ENCODE data around the gene C1QC.
"Not testable (repeated sequence)": the region's sequence is repeated elsewhere in the genome, so short reads cannot be mapped to it uniquely, and the experiment has no call there.

The C1QC gene

GRCh38 chr1:22650089-22650693 lies 6.8 kb downstream of the C1QC start:
- no peak for DNase-seq (ENCODE audit: low read depth)

DNA sequence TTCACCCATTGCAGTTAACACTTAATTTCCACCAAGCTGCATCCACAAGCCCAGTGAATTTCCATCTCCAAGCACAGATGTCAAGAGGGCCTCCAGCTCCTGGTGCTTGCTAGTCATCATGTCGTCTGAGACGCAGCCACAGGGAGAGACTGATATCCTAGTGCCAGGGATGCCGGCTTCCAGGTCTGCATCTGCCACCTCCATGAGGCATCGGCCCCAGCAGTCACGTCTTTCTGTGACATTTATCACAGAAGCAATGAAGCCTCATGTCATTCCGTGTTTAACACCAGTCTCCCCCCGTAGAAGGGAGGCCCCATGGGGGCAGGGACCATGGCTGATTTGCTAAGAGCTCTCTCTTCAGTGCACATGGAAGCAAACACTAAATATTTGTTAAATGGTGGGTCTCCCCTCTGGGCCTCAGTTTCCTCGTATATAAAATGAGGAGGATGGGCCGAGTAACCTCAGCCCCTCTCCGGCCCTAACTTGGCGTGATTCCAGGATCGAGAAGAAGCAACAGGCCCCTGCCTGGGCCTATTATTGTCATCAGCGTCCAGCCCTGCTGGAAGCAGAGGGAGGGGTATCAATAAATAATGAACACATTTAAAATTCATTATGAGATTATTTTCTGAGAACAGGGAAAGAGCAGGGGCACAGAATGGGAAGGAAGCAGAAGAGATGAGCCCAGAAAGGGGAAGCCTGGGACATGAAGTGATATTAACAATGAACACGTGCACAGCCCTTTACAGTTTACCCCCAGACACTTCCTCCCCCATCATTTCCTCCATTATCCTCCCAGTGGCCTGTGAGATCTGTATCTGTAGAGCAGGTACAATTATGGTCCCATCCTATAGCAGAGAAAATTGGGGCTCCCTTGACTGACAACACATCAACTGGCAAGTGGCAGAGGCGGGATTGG lies 8.8 kb downstream of the C1QC start:
- no peak for DNase-seq (ENCODE audit: low read depth)

DNA sequence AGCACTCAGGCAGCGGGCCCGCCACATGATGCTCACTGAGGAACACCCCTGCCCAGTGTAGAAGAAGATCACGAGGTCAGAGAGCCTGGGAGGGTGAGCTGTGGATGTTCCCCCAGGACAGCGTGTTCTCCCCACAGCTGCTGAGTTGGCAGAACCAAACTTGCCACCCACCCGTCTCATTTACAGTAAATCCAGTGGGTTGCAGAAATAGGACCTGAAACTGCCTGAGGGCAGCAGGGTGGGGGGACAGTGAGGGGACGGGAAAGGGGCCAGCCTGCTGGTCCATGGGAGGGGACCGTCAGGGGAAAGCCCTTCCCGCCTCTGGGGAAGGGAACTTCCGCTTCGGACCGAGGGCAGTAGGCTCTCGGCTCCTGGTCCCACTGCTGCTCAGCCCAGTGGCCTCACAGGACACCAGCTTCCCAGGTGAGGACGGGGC lies 9.5 kb downstream of the C1QC start, which contains the start of gene C1QB:
C1QB (plus strand) TSS at position 356 of the 436 bp plus-strand sequence. CDS start 6,227 bp downstream, outside the sequence.
- DNase-seq (ENCODE audit: low read depth): no peak

DNA sequence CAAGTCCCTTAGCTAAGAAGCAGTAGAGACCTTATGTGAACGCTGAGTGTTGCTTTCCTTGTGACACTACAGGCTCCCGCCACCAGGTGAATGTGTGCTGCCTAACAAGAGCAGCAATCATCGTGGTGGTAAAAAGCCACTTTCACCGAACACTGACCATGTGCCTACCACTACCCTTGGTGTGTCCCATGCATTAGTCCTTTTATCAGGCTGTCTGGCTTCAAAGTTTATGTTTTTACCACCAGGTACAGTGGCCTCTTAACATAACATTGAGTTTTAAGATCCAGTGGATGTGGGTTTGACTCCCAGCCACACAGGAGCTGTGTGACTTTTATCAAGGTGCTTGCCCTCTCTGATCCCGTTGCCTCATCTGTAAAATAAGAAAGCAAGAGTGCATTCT lies 11.3 kb downstream of the C1QC start:
- DNase-seq (ENCODE audit: low read depth): no peak

GRCh38 chr1:22658385-22659163 lies 15.1 kb downstream of the C1QC start:
- DNase-seq (ENCODE audit: low read depth): no peak

DNA sequence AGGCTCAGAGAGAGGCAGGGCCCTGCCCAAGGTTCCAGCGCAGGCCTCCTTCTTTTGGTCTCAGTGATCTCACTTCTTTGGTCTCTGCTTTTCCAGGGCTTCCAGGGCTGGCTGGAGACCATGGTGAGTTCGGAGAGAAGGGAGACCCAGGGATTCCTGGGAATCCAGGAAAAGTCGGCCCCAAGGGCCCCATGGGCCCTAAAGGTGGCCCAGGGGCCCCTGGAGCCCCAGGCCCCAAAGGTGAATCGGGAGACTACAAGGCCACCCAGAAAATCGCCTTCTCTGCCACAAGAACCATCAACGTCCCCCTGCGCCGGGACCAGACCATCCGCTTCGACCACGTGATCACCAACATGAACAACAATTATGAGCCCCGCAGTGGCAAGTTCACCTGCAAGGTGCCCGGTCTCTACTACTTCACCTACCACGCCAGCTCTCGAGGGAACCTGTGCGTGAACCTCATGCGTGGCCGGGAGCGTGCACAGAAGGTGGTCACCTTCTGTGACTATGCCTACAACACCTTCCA lies 17.3 kb downstream of the C1QC start:
- DNase-seq (ENCODE audit: low read depth): no peak

GRCh38 chr1:22661880-22662279 lies 18.4 kb downstream of the C1QC start:
- DNase-seq (ENCODE audit: low read depth): no peak

DNA sequence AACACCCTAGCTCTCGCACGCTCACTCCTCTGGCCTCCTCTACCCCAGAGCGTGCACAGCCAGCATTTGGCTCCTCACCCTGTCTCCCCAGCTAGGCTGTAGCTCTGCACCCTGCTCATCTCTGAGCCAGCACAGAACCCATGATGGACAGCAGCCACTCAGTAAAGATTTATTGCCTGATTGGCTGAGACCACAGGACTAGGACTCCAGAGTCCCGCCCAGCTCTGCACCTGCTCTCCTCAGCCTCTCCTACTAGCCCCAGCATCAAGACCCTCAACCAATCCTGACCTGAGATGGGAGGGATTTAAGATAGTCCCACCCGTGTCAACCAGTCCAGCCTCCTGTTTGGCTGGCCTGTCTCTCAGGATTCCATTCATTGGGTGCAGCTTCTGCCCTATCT lies 18.9 kb downstream of the C1QC start:
- no peak for DNase-seq (ENCODE audit: low read depth)

GRCh38 chr1:22662986-22663408 lies 19.6 kb downstream of the C1QC start:
- DNase-seq (ENCODE audit: low read depth): no peak

DNA sequence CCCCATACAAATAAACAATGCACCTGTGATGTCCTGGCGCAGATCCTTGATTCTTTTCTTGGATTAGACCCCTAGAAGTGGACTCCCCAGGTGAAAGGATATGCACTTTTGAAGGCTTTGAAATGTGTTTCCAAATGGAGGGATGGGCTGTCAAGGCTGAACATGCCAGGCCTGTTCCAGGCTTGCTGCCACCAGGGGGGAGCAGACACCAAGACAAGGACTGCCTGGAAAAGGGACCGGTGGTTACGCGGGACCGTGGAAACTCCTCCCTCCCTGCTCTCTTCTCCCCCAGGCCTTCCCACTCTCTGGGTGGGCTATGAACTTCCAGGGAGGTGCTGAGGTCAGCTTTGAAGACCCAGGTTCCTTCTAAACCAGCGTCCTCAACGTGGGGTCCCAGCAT lies 22.3 kb downstream of the C1QC start:
- DNase-seq (ENCODE audit: low read depth): no peak

DNA sequence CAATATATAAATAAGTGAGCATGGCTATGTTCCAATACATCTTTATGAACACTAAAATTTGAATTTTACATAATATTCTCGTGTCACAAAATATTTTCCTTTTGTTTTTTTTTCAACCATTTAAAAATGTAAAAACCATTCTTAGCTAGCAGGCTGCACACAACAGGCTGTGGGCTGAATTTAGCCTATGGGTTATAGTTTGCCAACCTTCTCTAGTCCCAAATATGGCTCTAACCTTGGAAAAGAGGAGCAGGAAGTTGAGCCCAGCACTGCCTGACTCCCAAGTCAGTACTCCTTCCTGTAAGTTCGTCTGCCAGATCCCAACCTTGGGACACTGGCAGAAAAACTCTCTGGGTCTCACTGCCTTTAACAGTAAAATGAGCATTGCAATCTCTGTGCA lies 23.0 kb downstream of the C1QC start:
- DNase-seq (ENCODE audit: low read depth): no peak

GRCh38 chr1:22668840-22669239 lies 25.4 kb downstream of the C1QC start:
- DNase-seq (ENCODE audit: low read depth): not testable (repeated sequence)

DNA sequence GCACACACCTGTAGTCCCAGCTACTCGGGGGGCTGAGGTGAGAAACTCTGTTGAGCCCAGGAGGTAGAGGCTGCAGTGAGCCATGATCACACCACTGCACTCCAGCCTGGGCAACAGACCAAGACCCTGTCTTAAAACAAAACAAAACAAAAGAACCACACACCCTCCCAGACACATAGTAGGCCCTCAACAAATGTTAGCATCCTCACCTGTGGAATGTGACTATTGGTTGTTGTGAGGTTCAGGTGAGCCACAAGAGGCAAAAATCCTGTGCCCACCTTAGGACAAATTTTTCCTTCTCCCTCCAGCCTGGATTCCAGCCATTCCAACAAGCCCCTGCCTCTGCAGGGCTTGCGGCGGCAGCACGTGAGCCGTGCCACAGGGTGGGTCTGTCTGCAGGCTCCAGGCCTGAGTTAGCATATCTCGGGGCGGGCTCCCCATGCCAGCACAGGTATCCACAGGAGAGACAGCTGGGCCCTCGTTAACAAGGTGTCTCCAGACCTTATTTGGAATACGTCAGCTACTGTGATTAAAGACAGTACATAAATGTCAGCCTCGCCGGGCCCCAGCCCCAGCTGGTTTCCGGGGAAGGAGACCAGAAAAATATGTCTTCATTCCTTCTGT lies 27.0 kb downstream of the C1QC start:
- DNase-seq (ENCODE audit: low read depth): no peak

DNA sequence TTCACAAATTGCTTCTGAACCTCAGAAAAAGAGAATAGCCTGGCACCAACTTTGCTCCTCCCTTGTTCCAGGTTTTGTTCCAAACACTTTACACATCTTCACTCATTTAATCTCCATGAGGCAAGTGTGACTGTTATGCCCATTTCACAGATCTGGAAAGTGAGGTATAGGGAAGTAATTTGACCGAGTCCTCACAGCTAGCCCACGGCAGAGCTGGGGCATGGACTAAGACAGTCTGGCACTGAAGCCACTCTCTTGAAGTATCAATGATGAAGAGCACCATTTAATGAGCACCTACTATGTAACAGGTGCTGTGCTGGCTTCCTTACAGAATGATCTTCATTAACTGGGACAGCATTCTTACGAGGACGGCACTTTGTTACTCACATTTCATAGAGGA lies 28.6 kb downstream of the C1QC start:
- DNase-seq (ENCODE audit: low read depth): no peak

- no peak for DNase-seq (ENCODE audit: low read depth)
These were observed 30.3 kb downstream of the C1QC start for GRCh38 chr1:22673486-22674409.

- no peak for DNase-seq (ENCODE audit: low read depth)
These were observed 30.9 kb downstream of the C1QC start for GRCh38 chr1:22674410-22674749.

GRCh38 chr1:22676151-22676550 lies 32.7 kb downstream of the C1QC start:
- DNase-seq (ENCODE audit: low read depth): not testable (repeated sequence)

GRCh38 chr1:22676916-22677583 lies 33.6 kb downstream of the C1QC start:
- no peak for DNase-seq (ENCODE audit: low read depth)

DNA sequence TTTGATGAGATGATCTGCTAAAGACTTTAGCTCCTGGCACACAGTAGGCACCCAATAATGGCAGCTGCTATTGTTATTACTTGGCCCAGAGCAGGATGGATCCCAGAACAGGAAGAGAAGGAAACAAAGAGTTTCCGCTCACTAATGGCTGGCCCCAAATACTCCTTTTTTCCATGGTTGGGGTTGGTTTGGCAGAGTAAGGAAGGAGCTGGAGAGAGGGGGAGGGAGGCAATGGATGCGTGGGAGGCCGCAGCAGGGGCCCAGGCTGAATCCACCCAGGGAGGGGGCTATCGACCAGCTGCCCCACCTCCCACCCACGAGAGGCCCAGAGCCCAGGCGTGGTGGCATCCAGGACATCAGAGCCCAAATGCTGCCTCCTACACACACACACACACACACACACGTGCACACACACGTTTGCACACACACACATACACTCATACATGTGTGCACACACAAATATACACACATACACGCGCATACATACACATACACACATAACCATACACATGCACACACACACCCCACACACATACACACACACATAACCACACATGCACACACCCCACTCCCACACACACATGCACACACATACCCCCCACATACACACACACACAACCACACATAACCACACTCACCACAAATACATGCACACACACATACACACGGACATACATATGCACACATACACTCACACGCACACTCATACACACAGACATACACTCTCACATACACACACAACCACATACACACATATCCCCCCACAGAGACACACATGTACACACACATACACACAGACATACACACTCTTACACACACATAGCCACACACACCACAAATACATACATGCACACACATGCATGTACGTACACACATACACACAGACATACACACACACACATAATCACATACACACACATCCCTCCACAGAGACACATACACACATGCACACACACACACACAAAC lies 34.8 kb downstream of the C1QC start:
- DNase-seq (ENCODE audit: low read depth): no peak

Measured in stimulated activated CD8-positive, alpha-beta memory T cell treated with anti-CD3 and anti-CD28 coated beads, Interleukin-15, amount 100 ng/mL, for 24 hours (primary cell).